Measurements from ENCODE around the gene FANCD2.

DNA sequence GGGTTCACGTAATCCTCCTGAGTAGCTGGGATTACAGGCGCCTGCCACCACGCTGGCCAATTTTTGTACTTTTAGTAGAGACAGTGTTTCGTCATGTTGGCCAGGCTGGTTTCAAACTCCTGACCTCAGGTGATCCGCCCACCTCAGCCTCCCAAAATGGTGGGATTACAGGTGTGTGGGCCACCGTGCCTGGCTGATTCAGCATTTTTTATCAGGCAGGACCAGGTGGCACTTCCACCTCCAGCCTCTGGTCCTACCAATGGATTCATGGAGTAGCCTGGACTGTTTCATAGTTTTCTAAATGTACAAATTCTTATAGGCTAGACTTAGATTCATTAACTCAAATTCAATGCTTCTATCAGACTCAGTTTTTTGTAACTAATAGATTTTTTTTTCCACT, 124.8 kb downstream of the FANCD2 start:
- TF ChIP-seq, protein P1, sequence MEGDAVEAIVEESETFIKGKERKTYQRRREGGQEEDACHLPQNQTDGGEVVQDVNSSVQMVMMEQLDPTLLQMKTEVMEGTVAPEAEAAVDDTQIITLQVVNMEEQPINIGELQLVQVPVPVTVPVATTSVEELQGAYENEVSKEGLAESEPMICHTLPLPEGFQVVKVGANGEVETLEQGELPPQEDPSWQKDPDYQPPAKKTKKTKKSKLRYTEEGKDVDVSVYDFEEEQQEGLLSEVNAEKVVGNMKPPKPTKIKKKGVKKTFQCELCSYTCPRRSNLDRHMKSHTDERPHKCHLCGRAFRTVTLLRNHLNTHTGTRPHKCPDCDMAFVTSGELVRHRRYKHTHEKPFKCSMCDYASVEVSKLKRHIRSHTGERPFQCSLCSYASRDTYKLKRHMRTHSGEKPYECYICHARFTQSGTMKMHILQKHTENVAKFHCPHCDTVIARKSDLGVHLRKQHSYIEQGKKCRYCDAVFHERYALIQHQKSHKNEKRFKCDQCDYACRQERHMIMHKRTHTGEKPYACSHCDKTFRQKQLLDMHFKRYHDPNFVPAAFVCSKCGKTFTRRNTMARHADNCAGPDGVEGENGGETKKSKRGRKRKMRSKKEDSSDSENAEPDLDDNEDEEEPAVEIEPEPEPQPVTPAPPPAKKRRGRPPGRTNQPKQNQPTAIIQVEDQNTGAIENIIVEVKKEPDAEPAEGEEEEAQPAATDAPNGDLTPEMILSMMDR (IDR thresholded peaks at IDR 0.05; ENCODE audit: low read length) = no peak
- no peak for TF ChIP-seq EZH2phosphoT487 (IDR thresholded peaks at IDR 0.05; ENCODE audit: low read length)
- no peak for TF ChIP-seq EZH2 (optimal IDR thresholded peaks at IDR 0.05; ENCODE audit: low read depth, low read length)

All from MM.1S (cell line).